ENCODE results near the gene PPP1R26. TPM values are rescaled to one million over a fixed set of nuclear protein-coding genes. Genes with fewer than 3 reads are reported as not detected.

PPP1R26 gene
- total and polyA plus RNA-seq, 8 donors = 5.3 to 22.8 (median 12.9) TPM

Other genes starting within 250 kb of the PPP1R26 start
- 10 to 100 TPM in 3 of 5 donors, 1 to 10 TPM in 2; 1.8 to 46.3 (median 36.2) TPM for gene MRPS2, start 20.9 kb downstream of the PPP1R26 start, total RNA-seq
- 10 to 100 TPM; 35.7 to 54.7 (median 44.0) TPM for gene MRPS2, start 20.9 kb downstream of the PPP1R26 start, polyA plus RNA-seq
- not detected for gene LCN1, start 41.7 kb downstream of the PPP1R26 start, total RNA-seq
- not detected for gene LCN1, start 41.7 kb downstream of the PPP1R26 start, polyA plus RNA-seq
- not detected for gene OBP2A, start 66.3 kb downstream of the PPP1R26 start, total RNA-seq
- gene OBP2A, start 66.3 kb downstream of the PPP1R26 start, polyA plus RNA-seq = not detected
- not detected for gene PAEP, start 82.0 kb downstream of the PPP1R26 start, total RNA-seq
- not detected for gene PAEP, start 82.0 kb downstream of the PPP1R26 start, polyA plus RNA-seq
- not detected for gene GLT6D1, start 159.8 kb downstream of the PPP1R26 start, total RNA-seq
- not detected for gene GLT6D1, start 159.8 kb downstream of the PPP1R26 start, polyA plus RNA-seq
- not detected for gene LCN9, start 183.5 kb downstream of the PPP1R26 start, total RNA-seq
- gene LCN9, start 183.5 kb downstream of the PPP1R26 start, polyA plus RNA-seq = not detected
- not detected for gene SOHLH1, start 219.7 kb downstream of the PPP1R26 start, total RNA-seq
- not detected for gene SOHLH1, start 219.7 kb downstream of the PPP1R26 start, polyA plus RNA-seq
- gene KCNT1, start 222.4 kb downstream of the PPP1R26 start, total RNA-seq = 10 to 100 TPM in 1 of 5 donors, under 1 TPM in 1, not detected in 3; 0.55 to 12.9 TPM
- gene KCNT1, start 222.4 kb downstream of the PPP1R26 start, polyA plus RNA-seq = under 1 TPM in 2 of 3 donors, not detected in 1; 0.10 to 0.19 TPM

All from stomach (tissue), 8 donors.